HEK293T (cell line): ENCODE measurements around the gene SEMA3B.

ENCODE experiments used
- ARNT ChIP-seq: fragments of 450-650 bp; IDR thresholded peaks from 2 replicates; pipeline ENCODE4 v1.6.1; 2017; ENCODE audit warnings: mild to moderate bottlenecking
- FOXK2 ChIP-seq: fragments of 450-650 bp; IDR thresholded peaks from 2 replicates; pipeline ENCODE4 v1.6.1; 2016; ENCODE audit warnings: mild to moderate bottlenecking
- HDGF ChIP-seq: fragments of 450-650 bp; IDR thresholded peaks from 2 replicates; pipeline ENCODE4 v1.6.1; 2017; ENCODE audit warnings: antibody characterized with exemption, borderline replicate concordance
- LEF1 ChIP-seq: fragments of 450-650 bp; IDR thresholded peaks from 2 replicates; pipeline ENCODE4 v1.6.1; 2017; ENCODE audit warnings: mild to moderate bottlenecking, borderline replicate concordance
- NFRKB ChIP-seq: fragments of 450-650 bp; IDR thresholded peaks from 2 replicates; pipeline ENCODE4 v1.6.1; 2016; ENCODE audit warnings: mild to moderate bottlenecking, moderate library complexity
- SP1 ChIP-seq: fragments of 450-650 bp; IDR thresholded peaks from 2 replicates; pipeline ENCODE4 v1.6.1; 2017

- no peak for TF ChIP-seq NFRKB
- TF ChIP-seq SP1: no peak
- no peak for TF ChIP-seq HDGF
- no peak for TF ChIP-seq FOXK2
- no peak for TF ChIP-seq LEF1
- TF ChIP-seq ARNT: no peak
These were observed 48.4 kb downstream of the SEMA3B start for GRCh38 chr3:50317300-50317699.
